H9 (cell line): ENCODE measurements around the gene RFWD3. TPM values are rescaled to one million over a fixed set of nuclear protein-coding genes. Genes with fewer than 3 reads are reported as not detected.

ENCODE experiments used
- DNase-seq: peaks from one replicate; pipeline ENCODE4 v3.0.0-alpha.2; 2017
- H2AFZ ChIP-seq: one replicate; pipeline ENCODE4 v1.6.1; 2013; ENCODE audit warnings: mild to moderate bottlenecking, low read length, control low read depth, moderate library complexity
- H2AK5ac ChIP-seq: 2 replicates; pipeline ENCODE4 v1.6.1; 2013; ENCODE audit warnings: low read length, control low read depth, mixed read lengths; ENCODE audit not compliant: insufficient read length
- H2BK120ac ChIP-seq: one replicate; pipeline ENCODE4 v1.6.1; 2013; ENCODE audit warnings: low read depth, mild to moderate bottlenecking, low read length, control low read depth, inconsistent platforms; ENCODE audit not compliant: poor library complexity, severe bottlenecking
- H2BK12ac ChIP-seq: 2 replicates; pipeline ENCODE4 v1.6.1; 2013; ENCODE audit warnings: low read length, control low read depth, mixed read lengths, low read depth; ENCODE audit not compliant: insufficient read length
- H2BK15ac ChIP-seq: 2 replicates; pipeline ENCODE4 v1.6.1; 2013; ENCODE audit warnings: low read depth, low read length, control low read depth
- H2BK20ac ChIP-seq: one replicate; pipeline ENCODE4 v1.6.1; 2013; ENCODE audit warnings: low read depth, mild to moderate bottlenecking, low read length, control low read depth, inconsistent platforms; ENCODE audit not compliant: poor library complexity, severe bottlenecking
- H2BK5ac ChIP-seq: 2 replicates; pipeline ENCODE4 v1.6.1; 2013; ENCODE audit warnings: low read length, control low read depth, mixed read lengths; ENCODE audit not compliant: insufficient read length
- H3K14ac ChIP-seq: 2 replicates; pipeline ENCODE4 v1.6.1; 2013; ENCODE audit warnings: low read length, control low read depth; ENCODE audit not compliant: insufficient read depth
- H3K18ac ChIP-seq: 2 replicates; pipeline ENCODE4 v1.6.1; 2013; ENCODE audit warnings: low read depth, mild to moderate bottlenecking, mixed read lengths, low read length, control low read depth; ENCODE audit not compliant: insufficient read length
- H3K23ac ChIP-seq: 2 replicates; pipeline ENCODE4 v1.6.1; 2013; ENCODE audit warnings: low read length, control low read depth, mixed read lengths, low read depth; ENCODE audit not compliant: insufficient read length
- H3K23me2 ChIP-seq: 2 replicates; pipeline ENCODE4 v1.6.1; 2013; ENCODE audit warnings: low read depth, mild to moderate bottlenecking, mixed read lengths, low read length, control low read depth; ENCODE audit not compliant: insufficient read length, poor library complexity, severe bottlenecking
- H3K27ac ChIP-seq: 2 replicates; pipeline ENCODE4 v1.5.1; 2013; ENCODE audit warnings: low read length, control low read depth, mixed read lengths, low read depth; ENCODE audit not compliant: insufficient read length
- H3K27me3 ChIP-seq: 2 replicates; pipeline ENCODE4 v1.6.1; 2013; ENCODE audit warnings: low read length, control low read depth, inconsistent platforms; ENCODE audit not compliant: insufficient read depth
- H3K4ac ChIP-seq: 2 replicates; pipeline ENCODE4 v1.6.1; 2013; ENCODE audit warnings: low read depth, mild to moderate bottlenecking, control low read depth, inconsistent platforms, low read length, moderate library complexity
- H3K4me1 ChIP-seq: 2 replicates; pipeline ENCODE4 v1.6.1; 2013; ENCODE audit warnings: low read length, control low read depth, inconsistent platforms; ENCODE audit not compliant: insufficient read depth
- H3K4me2 ChIP-seq: 2 replicates; pipeline ENCODE4 v1.6.1; 2013; ENCODE audit warnings: low read length, control low read depth, mixed read lengths; ENCODE audit not compliant: insufficient read length, insufficient read depth
- H3K56ac ChIP-seq: 2 replicates; pipeline ENCODE4 v1.6.1; 2013; ENCODE audit warnings: low read depth, mild to moderate bottlenecking, mixed read lengths, low read length, control low read depth; ENCODE audit not compliant: insufficient read length
- H3K79me1 ChIP-seq: 2 replicates; pipeline ENCODE4 v1.6.1; 2013; ENCODE audit warnings: low read depth, mild to moderate bottlenecking, moderate library complexity, low read length, control low read depth, inconsistent platforms; ENCODE audit not compliant: insufficient read depth, poor library complexity, severe bottlenecking
- H3K79me2 ChIP-seq: 2 replicates; pipeline ENCODE4 v1.6.1; 2013; ENCODE audit warnings: low read length, control low read depth, inconsistent platforms; ENCODE audit not compliant: insufficient read depth
- H3K9ac ChIP-seq: 2 replicates; pipeline ENCODE4 v1.6.1; 2013; ENCODE audit warnings: low read length, control low read depth, mixed read lengths; ENCODE audit not compliant: insufficient read length; ENCODE audit errors: extremely low read depth
- H3K9me3 ChIP-seq: one replicate; pipeline ENCODE4 v1.6.1; 2013; ENCODE audit warnings: low read depth, low read length, inconsistent platforms; ENCODE audit not compliant: control insufficient read depth
- H3T11ph ChIP-seq: one replicate; pipeline ENCODE4 v1.6.1; 2013; ENCODE audit warnings: mild to moderate bottlenecking, low read length, control low read depth, inconsistent platforms
- H4K20me1 ChIP-seq: one replicate; pipeline ENCODE4 v1.6.1; 2013; ENCODE audit not compliant: control insufficient read depth, insufficient read length, insufficient read depth
- H4K5ac ChIP-seq: 2 replicates; pipeline ENCODE4 v1.6.1; 2013; ENCODE audit warnings: low read depth, mild to moderate bottlenecking, mixed read lengths, low read length, control low read depth; ENCODE audit not compliant: insufficient read length
- H4K8ac ChIP-seq: replicated peaks from 2 replicates; pipeline ENCODE4 v1.6.1; 2013; ENCODE audit warnings: low read length, control low read depth, mixed read lengths, low read depth; ENCODE audit not compliant: insufficient read length
- H4K91ac ChIP-seq: 2 replicates; pipeline ENCODE4 v1.6.1; 2013; ENCODE audit warnings: low read depth, mild to moderate bottlenecking, moderate library complexity, mixed read lengths, low read length, control low read depth; ENCODE audit not compliant: insufficient read length
- H3K27ac Mint-ChIP-seq, 3 experiments: 2 replicates in 2 of 3; 3 replicates in 1 of 3; pipeline ENCODE4 v1.8.0; 2020 to 2021; ENCODE audit warnings: mixed read lengths in 3 of 3, mild to moderate bottlenecking in 1 of 3, moderate library complexity in 1 of 3
- H3K27me3 Mint-ChIP-seq: 2 replicates; pipeline ENCODE4 v1.8.0; 2021; ENCODE audit warnings: low read depth, mild to moderate bottlenecking, moderate library complexity, mixed read lengths
- H3K36me3 Mint-ChIP-seq, 3 experiments: 2 replicates in 2 of 3; 3 replicates in 1 of 3; pipeline ENCODE4 v1.8.0; 2020 to 2021; ENCODE audit warnings: low read depth in 3 of 3, mixed read lengths in 3 of 3; ENCODE audit not compliant: insufficient read depth in 1 of 3
- H3K4me1 Mint-ChIP-seq, 2 experiments: 2 replicates each; pipeline ENCODE4 v1.8.0; 2020; ENCODE audit warnings: mixed read lengths in 2 of 2
- H3K4me3 Mint-ChIP-seq, 2 experiments: 2 replicates in 1 of 2; 3 replicates in 1 of 2; pipeline ENCODE4 v1.8.0; 2020 to 2021; ENCODE audit warnings: mild to moderate bottlenecking in 2 of 2, mixed read lengths in 2 of 2, moderate library complexity in 1 of 2
- H3K9me3 Mint-ChIP-seq, 2 experiments: 2 replicates in 1 of 2; 3 replicates in 1 of 2; pipeline ENCODE4 v1.8.0; 2020; ENCODE audit warnings: mild to moderate bottlenecking in 2 of 2, mixed read lengths in 2 of 2, moderate library complexity in 1 of 2
- WGBS: extraction: QIAGEN DNeasy Blood & Tissue Kit; methylation state at CpG from one replicate; pipeline ENCODE4 v1.1.7; 2013; ENCODE audit warnings: missing lambda C conversion rate, low lambda C conversion rate, mixed read lengths; ENCODE audit not compliant: insufficient read length; ENCODE audit errors: extremely low coverage; 5-methylcytosine and 5-hydroxymethylcytosine counted together
- total RNA-seq: library from RNA; stranded (reverse); gene quantifications from 2 replicates; pipeline ENCODE4 v1.2.1, GENCODE V29; 2021
- TF ChIP-seq, protein P1 (sequence below): fragments of 200-600 bp; sonication (generic); conservative IDR thresholded peaks from 3 replicates; pipeline ENCODE4 v1.8.0; 2021; ENCODE audit warnings: antibody characterized with exemption, mild to moderate bottlenecking

RFWD3 gene
- total RNA-seq, 1 experiment from 2014 or later, result 114 TPM

DNA sequence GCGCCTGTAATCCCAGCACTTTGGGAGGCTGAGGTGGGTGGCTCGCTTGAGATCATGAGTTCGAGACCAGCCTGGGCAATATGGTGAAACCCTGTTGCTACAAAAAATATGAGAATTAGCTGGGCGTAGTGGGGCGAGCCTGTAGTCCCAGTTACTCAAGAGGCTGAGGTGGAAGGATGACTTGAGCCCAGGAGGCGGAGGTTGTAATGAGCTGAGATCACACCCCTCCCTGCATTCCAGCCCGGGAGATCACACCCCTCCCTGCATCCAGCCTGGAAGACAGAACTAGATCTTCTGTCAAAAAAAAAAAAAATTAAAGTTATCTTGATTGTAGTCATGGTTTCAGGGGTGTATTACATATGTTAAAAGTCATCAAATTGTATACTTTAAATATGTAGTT is 33.0 kb downstream of the RFWD3 start:
- no peaks in the 10 kb centered on the region for H3K27me3 ChIP-seq
- H3K14ac ChIP-seq, result no peak overlapping the region
- H3K18ac ChIP-seq, result no peak overlapping the region
- no CpG with 5 or more reads among the region's 7 CpGs for WGBS
- H4K91ac ChIP-seq, result no peak overlapping the region
- H2BK12ac ChIP-seq, result no peak overlapping the region
- H3K36me3 Mint-ChIP-seq, result peaks cover 45 to 93% (median 83%) of the 10 kb centered on the region in 3 experiments; a peak in 6 of 7 replicates
- H4K5ac ChIP-seq, result no peak overlapping the region
- no peak overlapping the region for H3T11ph ChIP-seq
- no peaks in the 10 kb centered on the region for H3K4me1 Mint-ChIP-seq
- H4K8ac ChIP-seq, result no peak overlapping the region
- no peaks in the 10 kb centered on the region for H3K9me3 Mint-ChIP-seq
- no peak overlapping the region for H2AFZ ChIP-seq
- H2BK15ac ChIP-seq, result no peak overlapping the region
- H2BK5ac ChIP-seq, result no peak overlapping the region
- no peak overlapping the region for H2BK120ac ChIP-seq
- no peak overlapping the region for H3K9ac ChIP-seq
- no peak overlapping the region for H3K4ac ChIP-seq
- H3K9me3 ChIP-seq, result no peaks in the 10 kb centered on the region
- no peak overlapping the region for H3K56ac ChIP-seq
- H3K27ac Mint-ChIP-seq, result 0 out of 7 replicates have a peak overlapping the region, but pooled peaks of 1 of the 3 experiments have one; percentile 18
- no peak overlapping the region for H3K23ac ChIP-seq
- no peaks in the 10 kb centered on the region for H3K27me3 Mint-ChIP-seq
- no peak overlapping the region for H2BK20ac ChIP-seq
- DNase-seq, result no peak
- H3K4me1 ChIP-seq, result no peaks in the 10 kb centered on the region
- H4K20me1 ChIP-seq, result no peaks in the 10 kb centered on the region
- H3K23me2 ChIP-seq, result no peaks in the 10 kb centered on the region
- peaks cover 4% of the 10 kb centered on the region for H3K79me1 ChIP-seq
- no peak overlapping the region for H2AK5ac ChIP-seq
- no peaks in the 10 kb centered on the region for H3K79me2 ChIP-seq
- no peak overlapping the region for H3K4me2 ChIP-seq
- TF ChIP-seq, protein P1, sequence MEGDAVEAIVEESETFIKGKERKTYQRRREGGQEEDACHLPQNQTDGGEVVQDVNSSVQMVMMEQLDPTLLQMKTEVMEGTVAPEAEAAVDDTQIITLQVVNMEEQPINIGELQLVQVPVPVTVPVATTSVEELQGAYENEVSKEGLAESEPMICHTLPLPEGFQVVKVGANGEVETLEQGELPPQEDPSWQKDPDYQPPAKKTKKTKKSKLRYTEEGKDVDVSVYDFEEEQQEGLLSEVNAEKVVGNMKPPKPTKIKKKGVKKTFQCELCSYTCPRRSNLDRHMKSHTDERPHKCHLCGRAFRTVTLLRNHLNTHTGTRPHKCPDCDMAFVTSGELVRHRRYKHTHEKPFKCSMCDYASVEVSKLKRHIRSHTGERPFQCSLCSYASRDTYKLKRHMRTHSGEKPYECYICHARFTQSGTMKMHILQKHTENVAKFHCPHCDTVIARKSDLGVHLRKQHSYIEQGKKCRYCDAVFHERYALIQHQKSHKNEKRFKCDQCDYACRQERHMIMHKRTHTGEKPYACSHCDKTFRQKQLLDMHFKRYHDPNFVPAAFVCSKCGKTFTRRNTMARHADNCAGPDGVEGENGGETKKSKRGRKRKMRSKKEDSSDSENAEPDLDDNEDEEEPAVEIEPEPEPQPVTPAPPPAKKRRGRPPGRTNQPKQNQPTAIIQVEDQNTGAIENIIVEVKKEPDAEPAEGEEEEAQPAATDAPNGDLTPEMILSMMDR, result no peak
- H3K4me3 Mint-ChIP-seq, result no peak overlapping the region
- no peak overlapping the region for H3K27ac ChIP-seq
